Activated T-helper 1 cell treated with Interleukin-2 at 50 U/mL for 16 hours (primary cell): ENCODE measurements around the gene THSD7A.

Source experiments
- DNase-seq: peaks from one replicate; pipeline ENCODE4 v3.0.0-alpha.2; 2020; ENCODE audit warnings: low read depth

The THSD7A gene

DNA sequence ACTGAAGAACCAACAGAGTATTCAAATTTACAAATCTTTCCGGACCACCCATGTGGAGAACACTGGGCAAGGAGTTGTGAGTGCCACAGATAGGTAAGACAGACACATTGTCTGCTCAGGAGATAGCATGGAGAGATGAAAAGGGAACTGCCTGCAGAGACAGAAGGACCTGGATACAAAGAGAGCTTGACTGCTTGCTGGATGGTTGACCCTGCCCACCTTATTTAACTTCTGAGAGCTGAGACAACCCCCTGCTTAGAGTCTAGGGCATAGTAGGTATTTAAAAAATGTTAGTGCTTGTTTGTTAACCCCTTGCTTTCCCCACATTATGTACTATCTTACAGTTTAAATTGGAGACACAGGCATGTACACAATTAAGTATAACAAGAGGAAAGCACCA, 314.1 kb downstream of the THSD7A start:
- DNase-seq = no peak

DNA sequence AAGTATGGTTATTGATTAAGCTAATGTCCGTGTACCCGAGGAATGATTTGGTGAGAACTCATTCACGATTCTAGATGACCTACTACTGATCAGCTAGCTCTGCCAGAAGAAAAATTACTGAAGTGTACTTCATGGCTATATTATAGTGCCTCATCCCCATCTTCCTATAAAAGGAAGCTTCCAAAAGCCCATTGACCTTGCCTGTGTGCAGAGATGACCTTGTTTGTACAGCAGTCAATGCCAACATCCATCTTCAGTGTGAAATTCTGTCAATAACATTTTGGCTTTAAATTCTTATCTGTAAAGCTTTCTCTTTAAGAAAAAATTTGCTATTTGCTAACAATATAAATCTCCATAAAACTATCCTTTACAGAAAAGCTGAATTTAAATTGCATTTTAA, 315.7 kb downstream of the THSD7A start:
- no peak for DNase-seq

DNA sequence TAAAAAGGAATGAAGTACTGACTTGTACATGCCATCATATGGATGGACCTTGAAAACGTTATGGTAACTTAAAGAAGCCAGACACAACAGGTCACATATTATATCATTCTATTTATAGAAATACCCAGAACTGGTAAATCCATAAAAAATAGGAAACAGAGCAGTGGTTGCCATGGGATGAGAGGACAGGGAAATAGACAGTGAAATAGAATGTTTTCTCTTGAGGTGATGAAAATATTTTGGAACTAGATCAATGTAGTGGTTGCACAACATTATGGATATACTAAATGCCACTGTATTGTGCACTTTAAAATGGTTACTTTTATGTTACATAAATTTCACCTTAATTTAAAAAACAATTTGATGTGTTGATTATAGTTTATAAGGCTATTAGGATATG, 318.5 kb downstream of the THSD7A start:
- no peak for DNase-seq

DNA sequence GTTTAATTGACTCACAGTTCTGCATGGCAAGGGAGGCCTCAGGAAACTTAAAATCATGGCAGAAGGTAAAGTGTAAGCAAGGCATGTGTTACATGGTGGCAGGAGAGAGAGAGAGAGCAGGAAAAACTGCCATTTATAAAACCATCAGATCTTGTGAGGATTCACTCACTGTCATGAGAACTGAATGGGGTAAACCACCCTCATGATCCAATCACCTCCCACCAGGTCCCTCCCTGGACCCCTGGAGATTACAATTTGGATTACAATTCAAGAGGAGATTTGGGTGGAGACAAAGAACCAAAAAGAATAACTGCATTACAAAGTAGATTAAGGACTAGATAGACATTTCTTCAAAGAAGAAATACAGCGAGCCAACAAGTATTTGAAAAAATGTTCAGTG, 324.1 kb downstream of the THSD7A start:
- no peak for DNase-seq

DNA sequence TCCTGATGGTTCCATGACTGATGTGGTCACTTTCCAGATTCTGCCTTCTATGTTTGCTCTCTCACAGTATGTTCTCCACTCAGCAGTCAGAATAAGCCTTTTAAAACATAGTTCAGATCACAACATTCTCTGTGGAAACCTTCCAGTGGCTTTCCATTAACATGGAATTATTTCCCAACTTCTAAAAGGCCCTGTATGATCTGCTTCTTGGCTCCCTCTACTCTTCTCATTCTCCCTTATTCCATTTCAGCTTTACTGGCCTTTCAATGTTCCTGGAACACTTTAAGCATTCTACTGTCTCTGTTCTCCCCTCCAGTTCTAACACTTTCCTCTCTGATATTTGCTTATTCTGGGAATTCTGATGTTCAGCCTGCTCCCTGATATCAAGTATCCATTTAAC, 325.6 kb downstream of the THSD7A start:
- no peak for DNase-seq

DNA sequence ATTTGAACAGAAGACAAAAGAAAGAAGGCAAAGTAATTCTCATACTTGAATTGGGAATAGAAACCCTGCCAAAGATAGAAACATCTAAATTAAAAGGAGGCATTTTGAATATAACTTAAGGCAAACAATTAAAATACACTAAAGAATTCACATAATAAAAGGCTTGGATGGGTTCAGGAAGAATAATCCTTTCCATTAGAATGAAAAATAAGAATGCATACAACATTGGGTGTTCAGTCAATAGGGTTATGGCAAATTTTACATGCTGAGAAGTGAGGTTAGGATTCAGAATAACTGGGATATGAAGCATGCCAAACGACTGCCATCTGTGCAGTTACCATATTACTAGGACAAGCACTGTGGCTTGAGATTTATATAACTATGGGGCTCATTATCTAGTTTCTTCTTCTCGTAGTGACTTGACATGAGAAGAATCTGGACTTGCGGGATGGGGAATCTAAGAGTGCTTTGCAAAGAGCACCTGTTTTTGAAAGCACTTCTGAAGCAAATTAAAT, 326.5 kb downstream of the THSD7A start:
- no peak for DNase-seq

DNA sequence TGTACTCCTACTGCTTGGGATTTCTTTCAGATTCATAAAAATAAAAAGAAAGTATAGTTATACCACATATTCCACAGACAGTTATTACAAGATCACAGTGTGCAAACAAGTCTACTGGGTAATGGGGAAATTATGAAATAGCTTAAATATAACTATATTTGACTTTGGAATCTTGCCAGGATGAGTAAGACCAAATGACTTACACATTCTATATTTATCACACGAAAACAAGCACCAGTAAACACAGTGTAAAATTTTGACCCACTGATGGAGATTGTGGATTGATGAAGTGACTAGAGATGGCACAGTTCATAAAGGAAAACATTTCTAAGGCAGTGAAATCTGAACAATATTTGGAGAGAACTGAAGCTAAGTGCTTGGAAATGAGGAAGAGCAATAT, 339.7 kb downstream of the THSD7A start:
- no peak for DNase-seq

DNA sequence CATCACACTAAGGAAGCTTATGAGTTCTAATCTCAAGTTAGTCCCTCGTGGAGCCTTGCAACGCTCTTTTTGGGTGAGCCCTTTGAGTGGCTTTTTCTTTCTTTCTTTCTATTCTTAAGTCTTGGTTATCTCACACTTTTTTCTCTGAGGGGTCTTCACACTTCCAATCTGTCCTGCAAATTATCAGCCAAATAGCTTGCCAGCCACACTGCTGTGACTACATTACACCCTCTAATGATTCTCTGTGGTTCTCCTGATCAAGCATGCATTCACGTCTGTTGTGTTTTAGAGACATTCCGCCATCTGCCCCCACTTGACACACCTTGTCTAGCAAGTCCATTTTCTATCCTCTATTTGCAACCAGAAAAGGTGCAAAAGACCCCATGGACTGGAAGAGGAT, 340.2 kb downstream of the THSD7A start:
- no peak for DNase-seq

DNA sequence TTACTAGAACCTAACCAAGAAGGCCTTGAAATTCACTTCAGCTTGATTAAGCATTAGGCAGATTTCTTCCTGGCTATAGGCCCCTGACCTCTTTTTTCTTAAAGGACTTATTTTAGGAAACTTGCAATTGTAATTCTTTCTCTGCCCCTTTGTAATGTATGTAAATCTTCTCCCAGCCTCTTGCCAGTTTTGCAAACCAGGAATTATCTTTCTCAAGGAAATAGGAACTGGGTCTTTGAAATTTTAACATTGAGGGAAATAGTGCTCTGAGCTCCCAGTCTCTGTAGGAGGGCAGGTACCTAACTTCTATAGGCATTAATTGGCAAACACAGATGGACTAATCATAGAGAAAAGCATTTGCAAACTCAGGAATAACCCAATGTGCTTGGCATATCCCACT, 342.7 kb downstream of the THSD7A start:
- DNase-seq = no peak

DNA sequence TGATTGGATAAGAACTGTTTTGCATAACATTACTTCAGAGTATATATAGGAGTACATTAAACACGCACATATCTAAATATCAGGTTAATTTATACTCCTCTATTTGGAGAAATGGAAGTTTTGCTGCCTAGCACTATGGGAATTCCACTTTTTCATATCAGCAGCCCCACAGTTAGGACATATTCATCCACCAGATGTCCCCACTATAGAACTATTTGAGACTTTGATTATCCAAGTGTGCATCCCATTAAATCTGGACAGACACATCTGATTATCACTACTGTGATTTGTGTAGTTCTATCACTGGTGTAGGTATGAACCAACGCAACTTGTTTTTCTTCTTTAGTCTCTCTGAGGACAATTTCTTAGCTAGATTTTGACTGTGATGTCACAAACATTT, 345.7 kb downstream of the THSD7A start:
- no peak for DNase-seq

DNA sequence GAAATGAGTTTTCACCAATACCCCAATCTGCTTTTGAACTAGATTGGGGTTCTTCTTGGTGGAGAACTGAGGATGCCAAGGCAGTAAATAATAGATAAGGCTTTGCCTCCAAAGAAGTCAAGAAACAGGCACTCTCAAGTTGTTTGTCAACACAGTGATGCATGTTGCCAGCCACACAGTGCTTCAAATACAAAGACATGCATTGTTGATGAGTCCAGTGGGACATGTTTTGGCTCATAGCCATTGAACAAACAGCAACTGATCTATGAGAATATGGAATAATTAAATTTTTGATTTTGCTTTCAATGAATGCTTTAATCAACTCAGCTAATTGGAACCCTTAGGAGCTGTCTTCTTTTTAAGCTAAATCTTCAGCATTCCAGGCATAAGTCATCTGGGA, 346.4 kb downstream of the THSD7A start:
- DNase-seq = no peak

DNA sequence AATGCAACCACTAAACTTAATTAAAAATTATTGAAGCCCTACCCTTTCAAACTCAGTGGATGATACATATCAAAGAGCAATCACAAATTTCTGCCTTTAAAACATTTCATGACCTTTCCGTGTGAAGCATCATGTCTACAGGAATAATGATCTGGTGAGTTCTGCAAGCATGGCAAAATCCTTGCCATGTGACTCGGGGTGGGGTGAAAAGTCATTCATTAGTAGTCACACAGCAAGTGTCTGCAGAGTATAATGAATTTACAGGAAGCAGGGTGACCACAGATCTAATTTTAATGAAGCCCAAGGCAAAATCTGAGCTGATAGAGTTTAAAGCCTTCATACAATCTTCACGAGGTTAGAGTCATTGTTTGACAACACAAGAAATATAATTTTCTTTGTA, 351.9 kb downstream of the THSD7A start:
- no peak for DNase-seq

DNA sequence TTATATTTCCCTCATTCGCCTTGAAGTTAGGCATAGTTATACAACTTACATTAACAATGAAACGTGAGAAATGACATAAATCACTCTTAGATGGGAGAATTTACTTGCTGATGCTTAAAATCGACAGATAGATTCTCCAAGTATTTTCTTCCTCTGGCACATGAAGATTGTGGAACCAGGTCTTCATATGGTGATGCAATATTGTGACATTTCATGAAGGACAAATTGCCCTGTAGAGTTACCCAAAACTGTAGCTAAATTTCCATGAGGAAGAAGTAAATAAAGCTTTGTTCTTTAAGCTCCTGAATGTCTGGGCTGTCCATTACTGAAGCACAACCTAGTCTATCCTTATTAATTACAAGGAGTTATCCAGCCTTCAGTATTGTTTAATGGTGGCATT, 353.1 kb downstream of the THSD7A start:
- DNase-seq = no peak

DNA sequence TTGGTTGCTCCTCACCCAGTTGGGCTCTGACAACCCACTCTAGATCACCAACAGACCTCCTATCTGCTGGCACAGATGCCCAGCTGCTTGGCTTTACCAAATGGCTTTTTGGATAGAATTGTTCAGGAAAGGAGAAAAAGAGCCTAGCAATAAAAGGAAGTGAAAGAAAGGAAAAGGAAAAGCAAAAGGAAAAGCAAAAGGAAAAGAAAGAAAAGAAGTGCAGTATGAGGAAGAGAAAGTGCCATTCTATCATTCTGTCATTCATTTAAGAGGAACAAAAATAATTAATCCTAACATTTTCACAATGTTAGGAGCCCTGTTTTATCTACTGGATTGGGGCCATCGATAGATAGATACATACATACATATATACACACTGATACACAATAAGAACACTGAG, 353.6 kb downstream of the THSD7A start:
- no peak for DNase-seq

DNA sequence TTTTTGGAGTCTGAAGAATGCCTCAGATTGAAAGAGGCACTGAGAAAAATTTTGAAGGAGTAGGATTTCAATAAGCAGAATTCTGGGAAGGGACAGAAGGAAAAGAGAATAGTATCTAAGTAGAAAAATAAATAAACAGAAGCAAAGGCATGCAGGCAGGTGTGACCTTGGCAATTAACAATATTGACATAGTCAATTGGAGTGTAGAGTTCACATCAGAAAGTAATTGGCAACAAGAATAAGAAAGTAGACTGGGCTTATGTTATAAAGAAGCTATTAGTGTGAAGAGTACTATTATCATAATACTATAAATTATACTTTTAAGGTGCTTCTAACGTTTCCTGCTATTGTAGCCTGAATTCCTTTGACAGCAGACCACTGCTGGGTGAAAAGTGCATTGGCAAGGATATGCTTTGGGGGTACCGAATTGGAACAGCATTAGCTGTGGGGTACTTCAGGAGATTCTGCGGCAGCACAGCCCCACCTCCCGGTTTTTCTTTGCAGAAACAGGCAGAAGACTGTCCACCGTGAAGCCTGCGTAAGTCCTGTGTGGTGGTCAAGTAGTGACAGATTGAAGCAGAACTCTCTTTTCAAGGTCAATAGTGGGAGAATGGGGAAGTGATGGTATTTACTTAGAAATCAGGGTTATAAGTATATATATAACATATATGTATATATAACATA, 357.0 kb downstream of the THSD7A start:
- no peak for DNase-seq

DNA sequence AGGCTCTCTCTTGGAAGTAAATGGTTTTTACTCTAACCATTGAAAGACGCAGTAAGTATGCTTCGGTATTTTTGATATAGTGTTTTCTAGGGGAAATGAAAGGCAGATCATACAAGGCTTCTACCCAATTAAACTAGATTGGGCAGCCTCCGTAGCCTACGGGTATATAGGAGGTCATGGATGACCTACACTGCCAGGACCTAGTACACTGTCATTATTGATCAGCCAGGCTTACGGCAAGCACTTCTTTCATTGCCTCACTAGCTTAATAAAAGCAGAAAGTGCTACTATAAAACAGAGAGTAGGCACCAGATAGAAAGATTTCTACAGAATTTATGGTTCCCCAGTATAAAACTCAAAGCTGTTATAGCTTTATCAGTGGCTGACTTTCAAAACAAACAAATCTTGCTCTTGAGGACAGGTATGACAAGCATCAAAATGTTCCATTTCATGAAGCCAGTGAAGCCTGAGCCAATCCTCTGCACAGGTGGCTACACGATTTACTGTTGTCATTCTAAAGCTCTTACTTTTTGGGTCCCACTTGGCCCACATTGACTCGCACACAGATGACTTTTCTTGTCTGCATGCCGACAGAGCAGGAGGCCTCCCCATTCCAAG, 358.1 kb downstream of the THSD7A start:
- no peak for DNase-seq

DNA sequence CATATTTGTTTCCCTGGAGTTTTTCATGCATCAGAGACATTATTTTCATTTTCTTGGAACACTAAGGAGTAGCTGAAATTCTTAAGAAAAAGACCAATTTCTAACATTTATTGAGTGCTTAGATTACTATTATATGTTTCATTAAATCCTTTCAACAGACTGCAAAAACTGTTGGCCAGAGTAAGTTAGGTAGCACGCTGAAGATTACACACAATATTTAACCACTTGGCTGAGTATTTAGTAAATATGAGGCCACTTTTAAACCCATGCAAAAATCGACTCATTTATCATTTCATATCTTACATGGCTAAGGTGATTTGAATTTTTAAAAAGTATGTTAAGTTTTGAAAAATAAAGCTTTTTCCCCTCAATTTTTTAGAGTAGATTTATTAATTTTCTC, 358.8 kb downstream of the THSD7A start:
- no peak for DNase-seq

DNA sequence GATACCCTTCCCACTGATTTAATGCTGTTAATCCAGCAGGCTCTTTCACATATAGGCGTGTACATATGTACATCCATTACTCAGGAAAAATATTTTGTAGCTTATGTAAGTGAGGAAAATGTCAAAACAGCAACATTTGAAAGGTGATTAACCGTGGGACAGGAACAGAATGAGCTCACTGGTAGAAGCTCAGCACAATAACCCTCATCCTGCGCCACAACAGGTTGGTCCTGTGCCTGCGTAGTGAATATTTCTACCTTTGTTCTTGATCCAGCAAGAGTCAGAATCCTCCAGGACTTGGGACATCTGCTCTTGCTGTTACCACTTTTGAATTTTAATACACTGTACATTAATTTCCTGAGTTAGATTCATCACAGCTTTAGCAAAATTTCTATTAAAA, 359.4 kb downstream of the THSD7A start:
- DNase-seq = no peak

DNA sequence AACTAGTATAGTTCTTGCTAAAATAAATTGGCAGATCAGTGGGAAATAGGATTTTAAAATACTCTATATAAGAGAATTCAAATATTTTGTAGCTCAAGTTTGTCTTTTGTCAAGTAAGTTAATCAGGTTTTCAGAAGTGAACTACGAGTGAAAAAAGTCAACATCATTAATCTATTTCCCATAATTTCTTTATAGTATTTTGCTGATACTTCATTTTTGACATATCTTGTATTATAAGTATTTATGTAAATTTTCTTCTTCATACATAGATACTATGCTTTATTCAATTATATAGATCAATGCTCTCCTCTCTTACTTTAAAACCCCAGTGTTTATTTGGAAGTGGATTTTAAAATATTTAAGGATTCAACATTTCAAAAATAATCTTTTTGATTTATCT, 360.7 kb downstream of the THSD7A start:
- DNase-seq = no peak

DNA sequence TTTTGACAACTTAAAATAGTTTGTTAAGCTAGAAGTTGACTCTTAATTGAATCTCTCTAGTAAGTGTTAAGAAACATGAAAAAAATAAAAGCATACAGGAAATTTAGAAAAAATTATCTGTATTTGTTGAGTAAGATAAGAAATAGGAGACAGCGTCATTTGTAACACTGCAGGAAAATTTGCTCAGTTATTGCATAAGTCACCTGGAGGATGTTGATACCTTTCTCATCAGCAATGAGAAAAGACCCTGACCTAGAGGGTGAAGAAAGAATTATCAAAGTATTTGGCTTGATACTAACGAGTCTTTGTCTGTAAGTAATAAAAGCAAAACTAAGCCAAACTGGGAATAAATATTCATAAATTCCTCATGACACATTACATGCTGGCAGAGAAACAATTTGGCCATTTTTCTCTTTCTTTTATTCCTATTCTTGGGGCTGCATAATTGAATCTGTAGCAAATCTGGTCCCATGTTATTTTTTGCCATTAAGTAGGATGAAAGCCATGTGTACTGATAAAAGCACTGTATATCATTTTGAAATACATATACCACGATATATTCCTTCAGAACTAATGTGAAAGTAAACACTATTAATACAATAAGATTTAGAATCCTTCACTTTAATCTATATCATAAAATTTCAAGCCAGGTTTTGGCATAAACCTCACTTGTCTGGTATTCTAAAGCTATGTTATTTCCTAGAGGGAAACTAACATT, 362.8 kb downstream of the THSD7A start:
- no peak for DNase-seq

DNA sequence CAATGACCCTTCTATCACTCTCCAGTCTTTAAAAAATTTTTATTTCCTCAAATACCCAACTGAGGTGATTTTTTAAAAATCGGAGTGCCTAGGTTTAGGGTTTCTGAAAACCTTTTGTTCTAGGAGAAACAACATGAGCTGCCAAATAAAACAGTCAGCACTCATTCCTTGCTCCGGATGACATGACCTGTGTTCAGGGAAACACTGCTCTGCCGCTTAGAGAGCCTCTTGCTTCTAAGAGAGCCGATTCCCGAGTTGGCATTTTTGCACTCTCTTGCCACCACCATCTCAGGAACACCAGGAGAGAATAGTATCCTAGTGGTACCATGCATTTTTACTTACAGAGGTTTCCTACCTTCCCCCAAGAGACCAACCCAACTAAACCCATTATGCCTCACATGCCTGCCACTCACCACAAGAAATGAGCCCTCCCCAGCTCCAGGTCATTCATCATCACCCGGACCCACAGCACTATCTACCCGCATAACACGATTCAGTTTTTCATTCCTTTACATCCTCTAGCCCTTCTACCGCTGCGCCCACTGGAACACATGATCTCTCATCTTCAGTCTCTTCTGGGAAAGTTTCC, 365.4 kb downstream of the THSD7A start:
- DNase-seq = no peak

DNA sequence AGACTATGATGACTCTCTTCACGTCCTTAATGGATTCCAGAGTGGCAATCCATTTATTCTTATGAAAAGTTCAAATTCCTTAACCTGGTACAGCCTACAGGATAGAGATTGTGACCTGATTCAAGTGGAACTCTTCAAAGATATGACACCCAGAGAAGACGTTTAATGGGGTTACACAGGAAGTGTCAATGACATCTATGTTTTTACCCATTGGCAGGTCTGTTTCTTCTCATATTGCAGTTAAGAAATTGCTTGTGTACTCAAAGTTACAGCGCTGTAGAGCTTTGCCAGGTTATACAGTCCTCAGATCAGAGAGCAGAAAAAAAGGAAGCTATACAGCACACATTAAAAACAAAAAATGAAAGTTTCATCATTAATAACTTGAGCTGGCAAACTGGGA, 367.4 kb downstream of the THSD7A start:
- no peak for DNase-seq

DNA sequence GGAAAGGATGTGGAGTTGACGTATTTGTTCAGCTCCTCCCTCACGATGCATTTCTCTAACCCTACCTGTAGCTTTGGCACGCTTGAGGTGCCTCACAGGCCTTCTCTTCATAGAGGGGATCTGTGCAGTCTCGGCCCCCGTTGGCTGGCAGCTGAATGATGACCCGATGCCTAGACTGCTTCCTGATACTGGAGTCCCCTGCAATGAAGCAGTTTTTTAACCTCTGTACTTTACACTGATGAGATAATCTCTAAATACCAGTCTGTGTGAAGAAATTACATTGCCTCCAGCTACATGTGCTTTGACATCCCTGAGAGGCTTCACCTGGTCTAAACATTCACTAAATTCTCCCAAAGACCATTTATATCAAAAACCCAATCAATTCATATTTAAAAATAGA, 370.1 kb downstream of the THSD7A start:
- no peak for DNase-seq
